ENCODE data around the gene NUDT3. TPM values are rescaled to one million over a fixed set of nuclear protein-coding genes. Genes with fewer than 3 reads are reported as not detected.

The NUDT3 gene
- total RNA-seq, 1 experiment from 2014 or later: 48.4 TPM

DNA sequence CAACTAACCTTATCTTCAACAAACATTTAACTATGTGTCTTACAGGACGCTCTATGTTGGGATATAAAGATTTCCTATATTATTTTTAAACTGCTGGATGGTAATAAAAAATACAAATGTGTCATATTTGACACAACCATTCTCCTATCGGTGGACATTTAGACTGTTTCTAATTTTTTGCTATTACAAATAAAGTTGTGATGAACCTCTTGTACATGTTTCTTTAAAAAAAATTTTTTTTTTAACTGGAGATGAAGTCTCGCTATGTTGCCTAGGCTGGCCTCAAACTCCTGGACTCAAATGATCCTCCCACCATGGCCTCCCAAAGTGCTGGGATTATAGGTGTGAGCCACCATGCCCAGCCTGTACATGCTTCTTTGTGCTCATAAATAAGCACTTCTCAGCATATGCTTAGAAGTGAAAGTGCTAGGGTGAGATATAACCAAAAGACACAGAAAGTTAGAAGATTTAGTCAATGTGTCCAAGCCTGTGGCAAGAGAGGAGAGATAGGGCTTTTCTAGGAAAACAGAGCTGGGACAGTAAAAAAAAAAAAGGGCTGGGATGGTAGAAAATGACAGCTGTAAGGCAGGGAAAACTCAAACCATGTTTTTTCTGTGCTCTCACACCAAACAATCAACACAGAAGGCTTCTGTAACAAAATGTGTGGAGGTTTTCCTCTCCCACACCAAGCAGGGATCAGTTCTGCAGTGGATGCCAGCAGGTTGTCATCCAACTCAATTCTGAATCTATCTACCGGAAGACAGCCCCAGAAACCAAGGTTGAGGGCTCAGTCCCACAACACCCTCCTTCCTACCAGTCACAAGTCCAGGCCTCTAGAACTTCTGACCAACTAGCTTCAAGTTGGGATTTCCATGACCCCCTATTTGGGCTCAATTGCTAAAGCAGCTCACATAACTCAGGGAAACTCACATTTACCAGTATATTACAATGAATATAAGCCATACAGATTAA, 73.7 kb downstream of the NUDT3 start:
- Mint-ChIP-seq H3K27ac (ENCODE audit: unreplicated experiment) (peak overlapping the region; percentile 94), H3K27me3 (ENCODE audit: unreplicated experiment) (no peaks in the 10 kb centered on the region), H3K4me3 (ENCODE audit: low read depth, unreplicated experiment) (peak overlapping the region; percentile 5), H3K4me1 (ENCODE audit: low read depth, unreplicated experiment) (peaks cover 70% of the 10 kb centered on the region), H3K9me3 (ENCODE audit: low read depth, unreplicated experiment) (no peaks in the 10 kb centered on the region), H3K36me3 (ENCODE audit: insufficient read depth, unreplicated experiment) (peaks cover 18% of the 10 kb centered on the region)
- peak; percentile 16 for DNase-seq
- TF ChIP-seq, protein P1, sequence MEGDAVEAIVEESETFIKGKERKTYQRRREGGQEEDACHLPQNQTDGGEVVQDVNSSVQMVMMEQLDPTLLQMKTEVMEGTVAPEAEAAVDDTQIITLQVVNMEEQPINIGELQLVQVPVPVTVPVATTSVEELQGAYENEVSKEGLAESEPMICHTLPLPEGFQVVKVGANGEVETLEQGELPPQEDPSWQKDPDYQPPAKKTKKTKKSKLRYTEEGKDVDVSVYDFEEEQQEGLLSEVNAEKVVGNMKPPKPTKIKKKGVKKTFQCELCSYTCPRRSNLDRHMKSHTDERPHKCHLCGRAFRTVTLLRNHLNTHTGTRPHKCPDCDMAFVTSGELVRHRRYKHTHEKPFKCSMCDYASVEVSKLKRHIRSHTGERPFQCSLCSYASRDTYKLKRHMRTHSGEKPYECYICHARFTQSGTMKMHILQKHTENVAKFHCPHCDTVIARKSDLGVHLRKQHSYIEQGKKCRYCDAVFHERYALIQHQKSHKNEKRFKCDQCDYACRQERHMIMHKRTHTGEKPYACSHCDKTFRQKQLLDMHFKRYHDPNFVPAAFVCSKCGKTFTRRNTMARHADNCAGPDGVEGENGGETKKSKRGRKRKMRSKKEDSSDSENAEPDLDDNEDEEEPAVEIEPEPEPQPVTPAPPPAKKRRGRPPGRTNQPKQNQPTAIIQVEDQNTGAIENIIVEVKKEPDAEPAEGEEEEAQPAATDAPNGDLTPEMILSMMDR (IDR thresholded peaks at IDR 0.05; ENCODE audit: unreplicated experiment): no peak
- intact Hi-C loops (cut with micrococcal nuclease; ENCODE audit: unreplicated experiment): loop anchor here (5.0 kb wide), 1 partner anchor 74 kb away; the partner anchor contains the start of gene NUDT3
- CTCF ChIA-PET: interaction anchor here (0.5 to 1.3 kb wide), 5 partner anchors 14 to 96 kb away, joined by 3 to 12 read pairs (median 4); partner anchors contain the start of gene HMGA1
- BruUV-seq (replicated peaks): TSS peak; percentile 69

DNA sequence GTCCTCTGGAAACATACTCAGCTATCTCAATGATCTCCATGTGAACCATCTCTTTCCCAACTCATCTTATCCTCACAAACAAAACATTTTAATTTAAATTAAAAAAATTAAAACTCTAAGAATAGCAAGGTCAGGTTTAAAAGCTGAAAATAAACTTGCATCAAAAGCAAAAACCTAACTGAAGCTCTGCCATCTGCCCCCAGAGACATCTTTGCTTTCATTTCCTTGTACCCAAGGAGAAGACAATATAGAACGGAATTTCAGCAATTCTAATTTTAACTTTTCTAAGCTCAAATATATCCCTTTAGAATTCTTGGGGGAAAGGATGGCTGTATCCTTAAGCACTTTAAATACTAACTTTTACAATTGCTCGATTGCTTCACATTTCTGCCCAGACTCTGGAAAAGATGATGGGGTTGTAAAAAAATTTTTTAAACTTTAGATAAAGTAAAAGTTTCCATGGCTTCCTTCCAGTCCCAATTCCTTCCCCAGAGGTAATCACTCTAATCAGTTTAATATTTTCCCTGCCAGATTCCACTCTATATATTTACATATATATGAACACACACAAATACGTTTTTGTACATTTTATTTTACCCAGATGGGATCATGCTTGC, 74.5 kb downstream of the NUDT3 start:
- TF ChIP-seq, protein P1 (IDR thresholded peaks at IDR 0.05; ENCODE audit: unreplicated experiment): no peak
- H3K27ac Mint-ChIP-seq (ENCODE audit: unreplicated experiment): peak overlapping the region; percentile 94
- no peak for DNase-seq
- H3K9me3 Mint-ChIP-seq (ENCODE audit: low read depth, unreplicated experiment): no peaks in the 10 kb centered on the region
- no peak overlapping the region for H3K4me3 Mint-ChIP-seq (ENCODE audit: low read depth, unreplicated experiment)
- peaks cover 18% of the 10 kb centered on the region for H3K36me3 Mint-ChIP-seq (ENCODE audit: insufficient read depth, unreplicated experiment)
- intact Hi-C loops (cut with micrococcal nuclease; ENCODE audit: unreplicated experiment): loop anchor here (5.0 kb wide), 1 partner anchor 74 kb away; the partner anchor contains the start of gene NUDT3
- H3K4me1 Mint-ChIP-seq (ENCODE audit: low read depth, unreplicated experiment): peaks cover 70% of the 10 kb centered on the region
- H3K27me3 Mint-ChIP-seq (ENCODE audit: unreplicated experiment): no peaks in the 10 kb centered on the region
- BruUV-seq (replicated peaks): no TSS peak
- CTCF ChIA-PET: interaction anchor here (0.7 kb wide), 2 partner anchors 71 to 277 kb away, joined by 3 read pairs; no protein-coding TSS in a partner anchor

DNA sequence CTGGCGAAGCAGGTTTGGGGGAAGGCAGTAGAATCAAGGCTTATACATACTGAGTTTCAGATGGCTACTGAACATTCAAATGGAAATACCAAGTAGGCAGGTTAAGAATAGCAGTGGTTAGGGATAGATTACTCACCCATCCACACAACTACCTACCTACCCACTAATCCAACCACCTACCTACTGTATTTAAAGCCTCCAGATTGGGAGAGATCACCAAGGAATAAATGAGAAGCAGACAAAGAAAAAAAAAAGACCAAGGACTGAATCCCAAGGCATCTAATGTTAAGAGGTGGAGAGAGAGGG, 75.3 kb downstream of the NUDT3 start:
- no peaks in the 10 kb centered on the region for H3K27me3 Mint-ChIP-seq (ENCODE audit: unreplicated experiment)
- intact Hi-C loops (cut with micrococcal nuclease; ENCODE audit: unreplicated experiment): loop anchor here (5.0 kb wide), 1 partner anchor 75 kb away; the partner anchor contains the start of gene NUDT3

More for the DNA sequence above, 75.3 kb downstream of the NUDT3 start:
- no TSS peak for BruUV-seq (replicated peaks)
- no peak for DNase-seq
- Mint-ChIP-seq H3K36me3 (ENCODE audit: insufficient read depth, unreplicated experiment) (peaks cover 18% of the 10 kb centered on the region), H3K4me1 (ENCODE audit: low read depth, unreplicated experiment) (peaks cover 68% of the 10 kb centered on the region), H3K4me3 (ENCODE audit: low read depth, unreplicated experiment) (no peak overlapping the region), H3K9me3 (ENCODE audit: low read depth, unreplicated experiment) (no peaks in the 10 kb centered on the region), H3K27ac (ENCODE audit: unreplicated experiment) (peak overlapping the region; percentile 7)
- CTCF ChIA-PET: interaction anchor here (0.7 kb wide), 2 partner anchors 71 to 278 kb away, joined by 3 read pairs; no protein-coding TSS in a partner anchor
- TF ChIP-seq, protein P1 (IDR thresholded peaks at IDR 0.05; ENCODE audit: unreplicated experiment): no peak
